Right lobe of liver (tissue), 6 donors: ENCODE data around the gene INTS1. TPM values are rescaled to one million over a fixed set of nuclear protein-coding genes. Genes with fewer than 3 reads are reported as not detected.

Source experiments
- ATAC-seq, 4 donors: fragments of 200-7000 bp; cut with Tn5 transposase; one replicate each; pipeline ENCODE4 v1.9.1; 2020; ENCODE audit warnings: mild to moderate bottlenecking in 4 of 4, moderate library complexity in 4 of 4
- DNase-seq, 3 donors: peaks; one replicate each; pipeline ENCODE4 v3.0.0-alpha.2; 2020
- H3K27ac ChIP-seq, 3 donors: fragments of 200-600 bp; one replicate each; pipeline ENCODE4 v1.8.0; 2022
- H3K27me3 ChIP-seq, 2 donors: fragments of 200-600 bp; one replicate each; pipeline ENCODE4 v1.8.0; 2022
- H3K36me3 ChIP-seq, 4 donors: fragments of 200-600 bp; sonication (generic) in 1 of 4; one replicate each; pipeline versions ENCODE4 v1.5.1 to v1.8.0; 2017 to 2022; ENCODE audit warnings: control low read depth in 1 of 4
- H3K4me1 ChIP-seq, 4 donors: fragments of 200-600 bp; sonication (generic) in 1 of 4; one replicate each; pipeline versions ENCODE4 v1.5.1 to v1.8.0; 2017 to 2022; ENCODE audit warnings: control low read depth in 1 of 4
- H3K4me3 ChIP-seq, 3 donors: fragments of 200-600 bp; one replicate each; pipeline ENCODE4 v1.8.0; 2022
- H3K9me3 ChIP-seq, 4 donors: fragments of 200-600 bp; sonication (generic) in 1 of 4; one replicate each; pipeline versions ENCODE4 v1.5.1 to v1.8.0; 2017 to 2022; ENCODE audit warnings: control low read depth in 1 of 4
- CTCF ChIP-seq, 4 donors: fragments of 200-600 bp in 3 of 4; fragments of 450-650 bp in 1 of 4; IDR thresholded peaks; one replicate each; pipeline versions ENCODE4 v1.5.1 to v1.8.0; 2016 to 2022; ENCODE audit warnings: antibody characterized with exemption in 4 of 4, mild to moderate bottlenecking in 2 of 4
- POLR2A ChIP-seq: fragments of 450-650 bp; IDR thresholded peaks from one replicate; pipeline ENCODE4 v1.6.1; 2017; ENCODE audit warnings: antibody characterized with exemption, mild to moderate bottlenecking
- WGBS: methylation state at CpG from one replicate; pipeline ENCODE4 v1.1.6; 2018; ENCODE audit warnings: low coverage, low lambda C conversion rate; ENCODE audit not compliant: insufficient coverage; ENCODE audit errors: missing lambda C conversion rate; 5-methylcytosine and 5-hydroxymethylcytosine counted together
- intact Hi-C, 2 donors: fragments of 100-400 bp; cut with DNase I; formaldehyde crosslinking; loops; one replicate each; pipeline versions ENCODE4 v1.11.2 to v1.14.1; 2022
- total RNA-seq, 6 experiments: library from RNA; depleted of rRNA in 2 of 6; stranded (reverse); fragments of >200 nt in 2 of 6; fragmentation: NEBNext Ultra II Directional in 3 of 6; extraction: Animal tissue kit (Norgen Biotek cat#: 25700) in 3 of 6; gene quantifications; one replicate each; pipeline versions ENCODE4 v1.1.0 to v1.2.4, GENCODE V29; 2016 to 2023
- donor health status: DM: no; HTN: yes; CAD: no.
- donor health status: DM: no; HTN: no; CAD: no.
- donor health status: DM: no; HTN: no; CAD: no.
- donor health status: DM: no; HTN: yes; CAD: no.
- donor health status: DM: no; HTN: yes; CAD: no.

Gene INTS1
- total RNA-seq, 6 experiments from 2014 or later = 30.1 to 49.6 (median 41.2) TPM

DNA sequence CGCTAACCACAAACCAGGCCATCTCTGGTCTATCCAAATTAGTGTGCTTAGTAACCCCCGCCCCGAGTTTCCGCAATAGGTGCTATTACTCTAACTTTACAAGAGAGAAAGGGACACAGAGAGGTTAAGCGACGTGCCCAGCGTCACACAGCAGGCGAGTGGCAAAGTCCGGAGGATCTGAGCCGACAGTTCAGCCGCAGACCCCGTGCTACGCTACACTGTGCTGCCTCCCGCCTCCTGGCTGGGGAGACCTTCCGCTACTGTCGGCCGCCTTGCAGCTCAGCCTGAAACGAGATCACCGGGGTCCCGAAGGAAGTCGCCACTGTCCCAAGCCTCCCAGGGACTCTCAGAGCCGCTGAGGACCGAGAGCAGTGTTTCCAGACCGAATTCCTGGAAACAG is 799 bp downstream of the INTS1 start:
- ATAC-seq (no peak), DNase-seq (no peak)
- no peaks in the 10 kb centered on the region for H3K27me3 ChIP-seq
- H3K4me1 ChIP-seq = peaks cover 0 to 8% (median 3%) of the 10 kb centered on the region in 4 donors
- TF ChIP-seq POLR2A (no peak), CTCF (IDR thresholded peaks at IDR 0.05) (no peak)
- H3K9me3 ChIP-seq = no peaks in the 10 kb centered on the region
- intact Hi-C loops = loop anchor here in 1 of 2 donors (5.0 kb wide), 1 partner anchor 49 kb away; no protein-coding TSS in a partner anchor
- H3K27ac ChIP-seq = no peak overlapping the region
- peaks cover 0 to 20% (median 3%) of the 10 kb centered on the region in 4 donors for H3K36me3 ChIP-seq
- H3K4me3 ChIP-seq = peak overlapping the region; percentile 98 to 100 (median 100)
- 44% methylated on average over 5 of the region's 24 CpGs for WGBS

- peaks cover 0 to 25% (median 3%) of the 10 kb centered on the region in 4 donors for H3K36me3 ChIP-seq
- H3K4me3 ChIP-seq = peak overlapping the region; percentile 98 to 100 (median 100)
- 74% methylated on average over 7 of the region's 20 CpGs for WGBS
- H3K27me3 ChIP-seq = no peaks in the 10 kb centered on the region
- no peak overlapping the region for H3K27ac ChIP-seq
- intact Hi-C loops = loop anchor here in 1 of 2 donors (5.0 kb wide), 1 partner anchor 49 kb away; no protein-coding TSS in a partner anchor
- H3K9me3 ChIP-seq = no peaks in the 10 kb centered on the region
- DNase-seq (no peak), ATAC-seq (no peak)
- peaks cover 0 to 8% (median 3%) of the 10 kb centered on the region in 4 donors for H3K4me1 ChIP-seq
- TF ChIP-seq POLR2A = no peak
These were observed 1.3 kb downstream of the INTS1 start for GRCh38 chr7:1502845-1503244.

DNA sequence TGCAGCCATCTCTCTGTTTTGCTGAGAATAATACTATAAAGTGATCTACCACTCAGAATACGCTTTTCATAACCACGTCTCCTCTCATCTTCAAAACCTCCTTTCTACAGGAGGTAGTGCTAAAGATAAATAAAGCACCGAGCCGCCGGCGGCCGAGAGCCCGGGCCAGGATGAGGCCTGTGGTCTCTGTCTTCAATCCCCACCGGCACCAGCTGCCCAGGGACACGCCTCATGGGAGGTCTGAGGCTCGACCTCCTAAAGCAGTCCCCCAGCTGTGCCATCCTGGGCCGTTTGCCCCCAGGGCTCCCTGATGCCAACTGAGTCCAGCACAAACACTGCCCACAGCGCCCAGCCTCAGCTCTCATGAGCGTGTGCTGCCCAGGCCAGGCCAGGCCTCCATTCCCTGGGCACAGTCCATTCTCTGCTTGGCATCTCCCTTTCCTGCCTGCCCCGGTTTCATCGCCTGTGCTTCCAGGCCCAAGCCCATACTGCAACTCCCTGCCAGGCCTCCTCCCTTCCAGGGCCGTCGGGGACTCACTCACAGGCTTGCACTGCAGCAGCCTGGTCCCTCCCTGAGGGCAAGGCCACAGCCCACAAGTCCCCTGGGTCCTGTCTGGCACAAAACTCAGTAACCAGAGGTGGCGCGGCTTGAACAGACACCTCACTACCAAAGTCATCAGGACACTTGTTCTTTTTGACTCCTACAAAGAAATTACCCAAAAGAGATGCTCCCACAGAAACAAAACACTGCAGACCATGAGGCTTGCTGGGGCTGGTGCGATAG is 2.5 kb downstream of the INTS1 start:
- Histone ChIP-seq H3K4me3 (no peak overlapping the region), H3K36me3 (peaks cover 0 to 36% (median 3%) of the 10 kb centered on the region in 4 donors)
- whole genome bisulfite sequencing = 93% methylated on average over 12 of the region's 21 CpGs

GRCh38 chr7:1500064-1500807 is 4.0 kb downstream of the INTS1 start:
- TF ChIP-seq CTCF (IDR thresholded peaks at IDR 0.05) = no peak
- no peak for TF ChIP-seq POLR2A
- Histone ChIP-seq H3K4me1 (peaks cover 0 to 8% (median 3%) of the 10 kb centered on the region in 4 donors), H3K9me3 (no peaks in the 10 kb centered on the region), H3K27ac (no peak overlapping the region), H3K4me3 (no peak overlapping the region), H3K36me3 (peaks cover 0 to 44% (median 4%) of the 10 kb centered on the region in 4 donors), H3K27me3 (no peaks in the 10 kb centered on the region)
- 93% methylated on average over 8 of the region's 34 CpGs for WGBS
- DNase-seq (no peak), ATAC-seq (no peak)
- intact Hi-C loops = loop anchor here in 1 of 2 donors (5.0 kb wide), 1 partner anchor 52 kb away; no protein-coding TSS in a partner anchor

More for the DNA sequence above, 2.5 kb downstream of the INTS1 start:
- Histone ChIP-seq H3K9me3 (no peaks in the 10 kb centered on the region), H3K27ac (no peak overlapping the region), H3K27me3 (no peaks in the 10 kb centered on the region), H3K4me1 (peaks cover 0 to 8% (median 3%) of the 10 kb centered on the region in 4 donors)
- DNase-seq (no peak), ATAC-seq (no peak)
- no peak for TF ChIP-seq CTCF (IDR thresholded peaks at IDR 0.05)
- TF ChIP-seq POLR2A = no peak
- intact Hi-C loops = loop anchor here in 1 of 2 donors (5.0 kb wide), 1 partner anchor 51 kb away; no protein-coding TSS in a partner anchor
